HCT116 (cell line): ENCODE data around the gene SNTB2. TPM values are rescaled to one million over a fixed set of nuclear protein-coding genes. Genes with fewer than 3 reads are reported as not detected.

Source experiments
- ATAC-seq: fragments of 200-7000 bp; cut with Tn5 transposase; 2 replicates; pipeline ENCODE4 v1.9.1; 2020; ENCODE audit warnings: mild to moderate bottlenecking, moderate library complexity
- BruUV-seq: library from RNA; stranded (reverse); fragments of 400-500 nt; replicated peaks from 2 replicates; lab custom pipeline; 2021; lab: Mats Ljungman, UMichigan
- CTCF ChIA-PET: fragments of 300-600 bp; sonication (Branson Sonifier 250); formaldehyde crosslinking; loops from one replicate; lab custom pipeline; 2021; ENCODE audit warnings: antibody characterized with exemption; lab: Charles Lee
- POLR2A ChIA-PET: fragments of 300-600, 350-600 bp; sonication (Branson Sonifier 250); formaldehyde crosslinking; loops from one replicate; lab custom pipeline; 2021; ENCODE audit warnings: antibody characterized with exemption; lab: Charles Lee
- RAD21 ChIA-PET, 2 experiments: fragments of 300-600 bp; sonication (Branson Sonifier 250); formaldehyde crosslinking; loops; one replicate each; lab custom pipeline; 2023; ENCODE audit warnings: low total read pairs in 2 of 2; ENCODE audit not compliant: uncharacterized antibody in 2 of 2, unreplicated experiment in 2 of 2, low non-redundant PET in 1 of 2; lab: Charles Lee
- DNase-seq: peaks from one replicate; pipeline ENCODE4 v3.0.0-alpha.2; 2010; ENCODE audit warnings: low read depth, low spot score
- H2AFZ ChIP-seq: fragments of 200-600 bp; shearing (Covaris generic), sonication (generic); 2 replicates; pipeline ENCODE4 v1.6.1; 2017; ENCODE audit warnings: low read depth, mixed run types, mixed read lengths, antibody characterized with exemption, low read length; ENCODE audit not compliant: poor library complexity, severe bottlenecking
- H3K27ac ChIP-seq: 2 replicates; pipeline ENCODE4 v1.5.1; 2012; ENCODE audit warnings: low read depth, low read length
- H3K27me3 ChIP-seq: fragments of 200-600 bp; sonication (generic); 2 replicates; pipeline ENCODE4 v1.6.1; 2016; ENCODE audit warnings: mixed run types, low read length, mixed read lengths; ENCODE audit not compliant: insufficient read depth
- H3K36me3 ChIP-seq, 2 experiments: fragments of 200-500 bp in 1 of 2; fragments of 200-600 bp in 1 of 2; sonication (Bioruptor generic) in 1 of 2; sonication (generic) in 1 of 2; 2 replicates each; pipeline versions ENCODE4 v1.5.1 to v1.6.1; 2014 to 2016; ENCODE audit warnings: low read length in 2 of 2, inconsistent platforms in 1 of 2, mixed read lengths in 1 of 2, mixed run types in 1 of 2; ENCODE audit not compliant: insufficient read depth in 2 of 2, control insufficient read depth in 1 of 2
- H3K4me1 ChIP-seq, 2 experiments: fragments of 200-600 bp in 1 of 2; sonication (generic) in 1 of 2; 2 replicates each; pipeline versions ENCODE4 v1.5.1 to v1.6.1; 2012 to 2017; ENCODE audit warnings: low read length in 2 of 2, inconsistent platforms in 1 of 2, mild to moderate bottlenecking in 1 of 2, mixed read lengths in 1 of 2, mixed run types in 1 of 2, moderate library complexity in 1 of 2; ENCODE audit not compliant: insufficient read depth in 2 of 2, control insufficient read depth in 1 of 2
- H3K4me2 ChIP-seq: fragments of 200-600 bp; sonication (generic); 2 replicates; pipeline ENCODE4 v1.6.1; 2017; ENCODE audit warnings: mixed run types, low read length, mixed read lengths
- H3K4me3 ChIP-seq, 2 experiments: fragments of 200-600 bp in 1 of 2; sonication (generic) in 1 of 2; replicated peaks in 1 of 2; 2 replicates each; pipeline ENCODE4 v1.5.1; 2011 to 2016; ENCODE audit warnings: low read length in 2 of 2, control low read depth in 1 of 2, low read depth in 1 of 2, mild to moderate bottlenecking in 1 of 2, mixed read lengths in 1 of 2, mixed run types in 1 of 2
- H3K79me2 ChIP-seq: fragments of 200-600 bp; sonication (generic); 2 replicates; pipeline ENCODE4 v1.6.1; 2017; ENCODE audit warnings: mild to moderate bottlenecking, mixed run types, low read length, moderate library complexity, mixed read lengths; ENCODE audit not compliant: insufficient read depth
- H3K9ac ChIP-seq: fragments of 200-600 bp; sonication (generic); 2 replicates; pipeline ENCODE4 v1.6.1; 2016; ENCODE audit warnings: low read length, mixed read lengths
- H3K9me2 ChIP-seq: fragments of 200-600 bp; sonication (generic), shearing (Covaris generic); 2 replicates; pipeline ENCODE4 v1.6.1; 2017; ENCODE audit warnings: mixed run types, mild to moderate bottlenecking, moderate library complexity; ENCODE audit not compliant: insufficient read depth
- H3K9me3 ChIP-seq, 2 experiments: fragments of 200-500 bp in 1 of 2; fragments of 200-600 bp in 1 of 2; sonication (Bioruptor generic) in 1 of 2; sonication (generic) in 1 of 2; 2 replicates each; pipeline ENCODE4 v1.6.1; 2014 to 2017; ENCODE audit warnings: low read length in 2 of 2, mixed read lengths in 2 of 2, inconsistent platforms in 1 of 2, low read depth in 1 of 2, mild to moderate bottlenecking in 1 of 2, mixed run types in 1 of 2, moderate library complexity in 1 of 2; ENCODE audit not compliant: control insufficient read depth in 1 of 2, insufficient read depth in 1 of 2
- H4K20me1 ChIP-seq: fragments of 200-600 bp; sonication (generic), shearing (Covaris generic); 2 replicates; pipeline ENCODE4 v1.6.1; 2017; ENCODE audit warnings: mixed run types, mild to moderate bottlenecking, moderate library complexity; ENCODE audit not compliant: insufficient read depth
- CBX3 ChIP-seq: IDR thresholded peaks from 2 replicates; pipeline ENCODE4 v1.6.1; 2012; ENCODE audit warnings: low read depth
- CEBPB ChIP-seq: IDR thresholded peaks from 2 replicates; pipeline ENCODE4 v1.6.1; 2012; ENCODE audit warnings: low read depth
- EGR1 ChIP-seq: IDR thresholded peaks from 2 replicates; pipeline ENCODE4 v1.6.1; 2012; ENCODE audit warnings: low read depth
- ELF1 ChIP-seq: IDR thresholded peaks from 2 replicates; pipeline ENCODE4 v1.6.1; 2012; ENCODE audit warnings: low read depth, borderline replicate concordance
- EZH2 ChIP-seq: fragments of 200-600 bp; sonication (generic); IDR thresholded peaks from 2 replicates; pipeline ENCODE4 v1.6.1; 2017; ENCODE audit warnings: antibody characterized with exemption, mixed run types
- FOSL1 ChIP-seq: IDR thresholded peaks from 2 replicates; pipeline ENCODE4 v1.6.1; 2012; ENCODE audit warnings: low read depth
- JUND ChIP-seq: IDR thresholded peaks from 2 replicates; pipeline ENCODE4 v1.6.1; 2012
- POLR2A ChIP-seq: IDR thresholded peaks from 2 replicates; pipeline ENCODE4 v1.7.0; 2011; ENCODE audit warnings: borderline replicate concordance; ENCODE audit not compliant: insufficient read depth, insufficient read length; ENCODE audit errors: extremely low read depth
- POLR2AphosphoS5 ChIP-seq: IDR thresholded peaks from 2 replicates; pipeline ENCODE4 v1.6.1; 2011; ENCODE audit warnings: mild to moderate bottlenecking, low read depth, low read length, moderate library complexity
- RAD21 ChIP-seq: IDR thresholded peaks from 2 replicates; pipeline ENCODE4 v1.6.1; 2012; ENCODE audit warnings: low read depth, mild to moderate bottlenecking
- SIN3A ChIP-seq: IDR thresholded peaks from 2 replicates; pipeline ENCODE4 v1.6.1; 2012; ENCODE audit warnings: low read depth
- SP1 ChIP-seq: IDR thresholded peaks from 2 replicates; pipeline ENCODE4 v1.6.1; 2012; ENCODE audit warnings: low read depth
- TCF7L2 ChIP-seq: IDR thresholded peaks from 2 replicates; pipeline ENCODE4 v1.7.0; 2011; ENCODE audit warnings: borderline replicate concordance, inconsistent platforms; ENCODE audit not compliant: insufficient read depth, insufficient read length; ENCODE audit errors: extremely low read depth
- YY1 ChIP-seq: IDR thresholded peaks from 2 replicates; pipeline ENCODE4 v1.6.1; 2011; ENCODE audit warnings: low read length, low read depth, moderate library complexity, mild to moderate bottlenecking; ENCODE audit not compliant: insufficient replicate concordance; ENCODE audit errors: extremely low read depth
- ZFX ChIP-seq: fragments of 450-650 bp; IDR thresholded peaks from 2 replicates; pipeline ENCODE4 v1.6.1; 2017
- ZNF274 ChIP-seq: fragments of 200-500 bp; sonication (Bioruptor generic); IDR thresholded peaks from 2 replicates; pipeline ENCODE4 v1.6.1; 2014; ENCODE audit warnings: mild to moderate bottlenecking, low read depth, low read length, inconsistent platforms
- intact Hi-C: fragments of 100-400 bp; cut with micrococcal nuclease; formaldehyde crosslinking; loops from 2 replicates; pipeline ENCODE4 v1.10.0; 2022
- total RNA-seq: library from RNA; stranded (reverse); gene quantifications from one replicate; pipeline ENCODE4 v1.2.1, GENCODE V29; 2021; ENCODE audit not compliant: unreplicated experiment
- TF ChIP-seq, protein P1 (sequence below), 3 experiments: fragments of 200-600 bp in 1 of 3; sonication (generic) in 1 of 3; IDR thresholded peaks in 2 of 3; conservative IDR thresholded peaks in 1 of 3; 2 replicates each; pipeline ENCODE4 v1.5.1; 2012 to 2017; ENCODE audit warnings: low read depth in 2 of 3, low read length in 2 of 3, antibody characterized with exemption in 1 of 3, borderline replicate concordance in 1 of 3, control low read depth in 1 of 3, mild to moderate bottlenecking in 1 of 3, mixed read lengths in 1 of 3, mixed run types in 1 of 3, moderate library complexity in 1 of 3; ENCODE audit not compliant: insufficient read depth in 1 of 3
- TF ChIP-seq, protein P2 (sequence below): IDR thresholded peaks from 2 replicates; pipeline ENCODE4 v1.6.1; 2012
- TF ChIP-seq, protein P3 (sequence below): IDR thresholded peaks from 2 replicates; pipeline ENCODE4 v1.6.1; 2012

SNTB2 gene
- total RNA-seq, 1 experiment from 2014 or later, result 38.1 TPM

DNA sequence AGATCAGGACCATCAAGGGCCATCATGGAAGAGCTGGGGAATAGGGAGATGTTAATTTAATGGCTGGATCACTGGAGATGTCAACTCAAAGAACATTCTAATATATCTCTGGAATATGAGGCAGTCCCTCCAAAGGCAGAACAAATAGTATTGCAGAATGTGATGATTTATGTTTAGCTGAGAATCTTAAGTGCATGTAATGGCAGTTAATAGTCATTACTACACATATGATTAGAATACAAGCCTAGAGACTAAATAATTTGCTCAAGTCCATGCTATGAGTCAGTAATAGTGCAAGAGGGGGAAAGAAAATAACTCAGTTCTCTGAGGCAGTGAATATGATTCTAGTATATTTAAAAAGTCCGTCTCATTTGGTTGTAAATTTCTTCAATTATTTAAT is 32.3 kb downstream of the SNTB2 start (continued):
- TF ChIP-seq YY1, result no peak
- no peak for TF ChIP-seq CEBPB
- TF ChIP-seq, protein P1, sequence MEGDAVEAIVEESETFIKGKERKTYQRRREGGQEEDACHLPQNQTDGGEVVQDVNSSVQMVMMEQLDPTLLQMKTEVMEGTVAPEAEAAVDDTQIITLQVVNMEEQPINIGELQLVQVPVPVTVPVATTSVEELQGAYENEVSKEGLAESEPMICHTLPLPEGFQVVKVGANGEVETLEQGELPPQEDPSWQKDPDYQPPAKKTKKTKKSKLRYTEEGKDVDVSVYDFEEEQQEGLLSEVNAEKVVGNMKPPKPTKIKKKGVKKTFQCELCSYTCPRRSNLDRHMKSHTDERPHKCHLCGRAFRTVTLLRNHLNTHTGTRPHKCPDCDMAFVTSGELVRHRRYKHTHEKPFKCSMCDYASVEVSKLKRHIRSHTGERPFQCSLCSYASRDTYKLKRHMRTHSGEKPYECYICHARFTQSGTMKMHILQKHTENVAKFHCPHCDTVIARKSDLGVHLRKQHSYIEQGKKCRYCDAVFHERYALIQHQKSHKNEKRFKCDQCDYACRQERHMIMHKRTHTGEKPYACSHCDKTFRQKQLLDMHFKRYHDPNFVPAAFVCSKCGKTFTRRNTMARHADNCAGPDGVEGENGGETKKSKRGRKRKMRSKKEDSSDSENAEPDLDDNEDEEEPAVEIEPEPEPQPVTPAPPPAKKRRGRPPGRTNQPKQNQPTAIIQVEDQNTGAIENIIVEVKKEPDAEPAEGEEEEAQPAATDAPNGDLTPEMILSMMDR (IDR thresholded peaks at IDR 0.05 in 2 of 3, conservative IDR thresholded peaks at IDR 0.05 in 1 of 3; ENCODE audit: borderline replicate concordance in 1 of 3, insufficient read depth in 1 of 3, low read depth in 2 of 3, low read length in 2 of 3), result no peak
- TF ChIP-seq ELF1, result no peak

DNA sequence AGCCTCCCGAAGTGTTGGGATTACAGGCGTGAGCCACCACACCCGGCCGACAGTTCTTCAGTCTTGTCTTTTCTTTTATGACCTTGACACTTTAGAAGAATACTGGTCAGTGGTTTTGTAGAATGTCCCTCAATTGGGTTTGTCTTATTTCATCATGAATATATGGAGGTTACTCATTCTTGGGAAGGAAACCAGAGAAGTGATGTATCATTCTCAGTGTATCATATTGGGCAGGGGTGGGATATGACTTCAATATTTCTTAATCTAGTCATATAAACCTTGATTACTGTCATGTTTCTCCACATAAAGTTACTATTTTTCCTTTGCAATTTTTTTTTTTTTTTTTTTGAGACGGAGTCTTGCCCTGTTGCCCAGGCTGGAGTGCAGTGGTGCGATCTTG is 36.9 kb downstream of the SNTB2 start:
- Histone ChIP-seq H3K9me2 (no peaks in the 10 kb centered on the region), H3K36me3 (no peaks in the 10 kb centered on the region), H3K27me3 (no peaks in the 10 kb centered on the region), H3K79me2 (peaks cover 26% of the 10 kb centered on the region), H3K4me2 (no peak overlapping the region), H3K4me3 (no peak overlapping the region), H3K9me3 (no peaks in the 10 kb centered on the region), H2AFZ (no peak overlapping the region), H3K27ac (no peak overlapping the region), H4K20me1 (no peaks in the 10 kb centered on the region; the same call in 1 of the 2 replicates), H3K4me1 (peaks cover 23 to 24% of the 10 kb centered on the region in 2 experiments), H3K9ac (no peak overlapping the region)
- ATAC-seq, result no peak
- BruUV-seq, result no TSS peak
- no peak for DNase-seq
- ChIA-PET CTCF (no interaction called here), RAD21 (no interaction called here), POLR2A (no interaction called here)
- TF ChIP-seq, protein P1 (IDR thresholded peaks at IDR 0.05 in 2 of 3, conservative IDR thresholded peaks at IDR 0.05 in 1 of 3; ENCODE audit: borderline replicate concordance in 1 of 3, insufficient read depth in 1 of 3, low read depth in 2 of 3, low read length in 2 of 3), result no peak
- TF ChIP-seq ELF1 (no peak), POLR2AphosphoS5 (no peak), SP1 (no peak), EZH2 (no peak), CEBPB (no peak), CBX3 (no peak), ZNF274 (no peak), RAD21 (no peak), POLR2A (no peak), TCF7L2 (no peak), JUND (no peak), FOSL1 (no peak), YY1 (no peak), ZFX (no peak), EGR1 (no peak), SIN3A (no peak)
- TF ChIP-seq, protein P2, sequence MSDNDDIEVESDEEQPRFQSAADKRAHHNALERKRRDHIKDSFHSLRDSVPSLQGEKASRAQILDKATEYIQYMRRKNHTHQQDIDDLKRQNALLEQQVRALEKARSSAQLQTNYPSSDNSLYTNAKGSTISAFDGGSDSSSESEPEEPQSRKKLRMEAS, result no peak
- TF ChIP-seq, protein P3, sequence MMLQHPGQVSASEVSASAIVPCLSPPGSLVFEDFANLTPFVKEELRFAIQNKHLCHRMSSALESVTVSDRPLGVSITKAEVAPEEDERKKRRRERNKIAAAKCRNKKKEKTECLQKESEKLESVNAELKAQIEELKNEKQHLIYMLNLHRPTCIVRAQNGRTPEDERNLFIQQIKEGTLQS, result no peak
- intact Hi-C loops, result no loop called here
